B cell (primary cell): Measurements from ENCODE around the gene OLFML1. TPM values are rescaled to one million over a fixed set of nuclear protein-coding genes. Genes with fewer than 3 reads are reported as not detected.

Experiments used
- ATAC-seq: fragments of 200-7000 bp; cut with Tn5 transposase; one replicate; pipeline ENCODE4 v1.10.0; 2021; ENCODE audit warnings: low read depth, mild to moderate bottlenecking, moderate number of reproducible peaks, moderate library complexity
- CTCF ChIA-PET: fragments of 350-600 bp; sonication (Branson Sonifier 250); formaldehyde crosslinking; loops from one replicate; lab custom pipeline; 2021; ENCODE audit warnings: antibody characterized with exemption, inconsistent platforms; lab: Charles Lee
- POLR2A ChIA-PET: fragments of 350-600 bp; sonication (Branson Sonifier 250); formaldehyde crosslinking; loops from one replicate; lab custom pipeline; 2021; ENCODE audit warnings: antibody characterized with exemption; lab: Charles Lee
- DNase-seq: peaks from one replicate; pipeline ENCODE4 v3.0.0; 2013
- H2AFZ ChIP-seq: 2 replicates; pipeline ENCODE4 v1.6.1; 2012; ENCODE audit warnings: mild to moderate bottlenecking, low read depth, low read length; ENCODE audit not compliant: insufficient read depth, poor library complexity, severe bottlenecking
- H3K27ac ChIP-seq, 2 donors: 1 replicate in 1 of 2; 2 replicates in 1 of 2; pipeline ENCODE4 v1.5.1; 2012 to 2013; ENCODE audit warnings: low read length in 2 of 2, mild to moderate bottlenecking in 2 of 2, moderate library complexity in 1 of 2
- H3K27me3 ChIP-seq, 4 experiments: fragments of 200-600 bp in 1 of 4; sonication (generic) in 1 of 4; replicated peaks in 1 of 4; 1 replicate in 2 of 4; 2 replicates in 2 of 4; pipeline versions ENCODE4 v1.6.1 to v1.7.0; 2013 to 2016; ENCODE audit warnings: low read length in 3 of 4, mild to moderate bottlenecking in 2 of 4, mixed read lengths in 1 of 4, moderate library complexity in 1 of 4; ENCODE audit not compliant: insufficient read depth in 4 of 4, control insufficient read depth in 3 of 4; ENCODE audit errors: control extremely low read depth in 1 of 4
- H3K36me3 ChIP-seq, 2 experiments: replicated peaks in 1 of 2; 1 replicate in 1 of 2; 2 replicates in 1 of 2; pipeline versions ENCODE4 v1.6.1 to v1.7.1; 2013; ENCODE audit warnings: low read length in 1 of 2; ENCODE audit not compliant: insufficient read depth in 2 of 2, control insufficient read depth in 1 of 2; ENCODE audit errors: control extremely low read depth in 1 of 2, extremely low read depth in 1 of 2
- H3K4me1 ChIP-seq, 2 donors: fragments of 200-600 bp in 1 of 2; sonication (generic) in 1 of 2; 1 replicate in 1 of 2; 2 replicates in 1 of 2; pipeline versions ENCODE4 v1.5.1 to v1.6.1; 2013 to 2017; ENCODE audit warnings: low read length in 2 of 2; ENCODE audit not compliant: control insufficient read depth in 2 of 2, insufficient read depth in 2 of 2
- H3K4me2 ChIP-seq: replicated peaks from 2 replicates; pipeline ENCODE3; 2012; ENCODE audit warnings: mild to moderate bottlenecking, low read depth, low read length; ENCODE audit not compliant: poor library complexity, severe bottlenecking
- H3K4me3 ChIP-seq, 5 experiments: fragments of 200-600 bp in 1 of 5; sonication (generic) in 1 of 5; 1 replicate in 3 of 5; 2 replicates in 2 of 5; pipeline versions ENCODE4 v1.5.1 to v1.7.0; 2011 to 2016; ENCODE audit warnings: low read length in 4 of 5, mild to moderate bottlenecking in 4 of 5, low read depth in 2 of 5, control low read depth in 1 of 5, moderate library complexity in 1 of 5; ENCODE audit not compliant: insufficient read depth in 1 of 5; ENCODE audit errors: control extremely low read depth in 1 of 5, extremely low read depth in 1 of 5
- H3K79me2 ChIP-seq: fragments of 200-600 bp; sonication (generic); one replicate; pipeline ENCODE4 v1.6.0; 2016; ENCODE audit warnings: low read length; ENCODE audit not compliant: control insufficient read depth, insufficient read depth
- H3K9ac ChIP-seq: fragments of 200-600 bp; sonication (generic); 2 replicates; pipeline ENCODE4 v1.6.1; 2017; ENCODE audit warnings: mild to moderate bottlenecking, low read length, moderate library complexity
- H3K9me3 ChIP-seq, 3 donors: one replicate each; pipeline versions ENCODE4 v1.6.1 to v1.7.1; 2013; ENCODE audit warnings: low read length in 2 of 3; ENCODE audit not compliant: control insufficient read depth in 2 of 3, insufficient read depth in 1 of 3; ENCODE audit errors: control extremely low read depth in 1 of 3
- H4K20me1 ChIP-seq: 2 replicates; pipeline ENCODE4 v1.6.0; 2012; ENCODE audit warnings: mild to moderate bottlenecking, low read length; ENCODE audit not compliant: insufficient read depth, control insufficient read depth, poor library complexity, severe bottlenecking
- H3K27ac Mint-ChIP-seq: one replicate; pipeline ENCODE4 v1.8.0; 2021; ENCODE audit warnings: mixed read lengths
- H3K27me3 Mint-ChIP-seq: one replicate; pipeline ENCODE4 v1.8.0; 2021; ENCODE audit warnings: mixed read lengths
- H3K4me1 Mint-ChIP-seq: one replicate; pipeline ENCODE4 v1.8.0; 2021; ENCODE audit warnings: mixed read lengths
- H3K4me3 Mint-ChIP-seq: one replicate; pipeline ENCODE4 v1.8.0; 2021; ENCODE audit warnings: mixed read lengths
- H3K9me3 Mint-ChIP-seq: one replicate; pipeline ENCODE4 v1.8.0; 2022; ENCODE audit warnings: mixed read lengths; ENCODE audit not compliant: insufficient read depth
- EZH2 ChIP-seq: IDR thresholded peaks from 2 replicates; pipeline ENCODE4 v1.6.1; 2012; ENCODE audit warnings: borderline replicate concordance, low read depth, mild to moderate bottlenecking, moderate library complexity, low read length; ENCODE audit not compliant: insufficient read depth, poor library complexity, severe bottlenecking
- WGBS: methylation state at CpG from one replicate; pipeline ENCODE4 v1.1.5; 2013; ENCODE audit warnings: missing lambda C conversion rate; ENCODE audit not compliant: insufficient coverage; 5-methylcytosine and 5-hydroxymethylcytosine counted together
- intact Hi-C: fragments of 100-400 bp; cut with micrococcal nuclease; formaldehyde crosslinking; loops from one replicate; pipeline ENCODE4 v1.10.0; 2022
- polyA plus RNA-seq: library from polyadenylated mRNA; depleted of rRNA; stranded (reverse); fragments of >200 nt; gene quantifications from 2 replicates; pipeline ENCODE4 v1.2.3, GENCODE V29; 2012
- total RNA-seq, 2 donors: library from RNA; stranded (reverse); fragments of 120-200 nt in 1 of 2; gene quantifications; 1 replicate in 1 of 2; 2 replicates in 1 of 2; pipeline versions ENCODE4 v1.2.3 to v1.2.4, GENCODE V29; 2013 to 2022
- TF ChIP-seq, protein P1 (sequence below): fragments of 200-600 bp; IDR thresholded peaks from one replicate; pipeline ENCODE4 v1.8.0; 2022; ENCODE audit warnings: antibody characterized with exemption, mild to moderate bottlenecking

Gene OLFML1
- total and polyA plus RNA-seq, 2 donors (not counting 1 experiment from before 2014, with no cell fraction given) = not detected

DNA sequence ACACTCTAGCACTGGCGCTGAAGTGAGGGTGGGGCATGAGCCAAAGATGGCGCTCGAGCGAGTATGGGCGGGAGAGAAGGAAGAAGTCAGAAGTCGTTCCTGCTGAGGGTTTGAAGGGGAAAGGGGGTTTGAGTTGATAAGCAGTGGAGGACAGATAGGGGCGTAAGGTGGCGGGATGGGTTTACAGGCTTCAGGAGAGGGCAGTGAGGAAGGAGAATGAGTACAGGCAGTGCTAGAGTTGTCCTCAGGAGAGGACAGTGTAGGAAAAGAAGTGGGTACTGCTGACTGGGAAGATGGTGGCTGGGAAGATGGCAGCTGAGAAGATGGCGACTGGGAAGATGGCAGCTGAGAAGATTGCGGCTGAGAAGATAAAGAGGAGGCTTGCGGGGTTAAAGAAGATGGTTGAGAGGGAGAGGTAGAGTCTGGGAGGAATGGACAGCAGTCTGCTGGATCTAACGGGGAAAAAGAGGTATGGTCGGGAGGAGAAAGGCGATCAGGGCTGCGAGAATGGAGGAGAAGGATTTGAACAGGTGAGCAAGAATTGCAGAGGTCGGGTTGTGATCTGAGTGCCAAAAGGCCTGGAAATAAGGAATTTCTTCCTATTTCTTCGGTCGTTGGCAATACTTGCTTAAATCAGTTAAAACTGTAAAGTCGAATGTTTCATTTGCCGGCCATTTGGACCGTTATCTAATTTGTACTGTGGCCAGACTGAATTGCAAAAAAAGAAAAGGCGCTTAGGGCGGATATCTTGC lies 33.7 kb downstream of the OLFML1 start:
- H3K27me3 Mint-ChIP-seq = no peaks in the 10 kb centered on the region
- ChIA-PET CTCF (interaction anchor here (3.8 kb wide), 1 partner anchor 7 kb away, joined by 36 read pairs; the partner anchor contains the start of gene PPFIBP2), POLR2A (interaction anchor here (2.9 kb wide), 1 partner anchor 23 kb away, joined by 13 read pairs; no protein-coding TSS in a partner anchor)
- intact Hi-C loops = no loop called here
- H3K9me3 ChIP-seq = no peaks in the 10 kb centered on the region
- H3K27ac ChIP-seq = peak overlapping the region; percentile 85 to 87
- H3K27me3 ChIP-seq = no peaks in the 10 kb centered on the region
- DNase-seq (no peak), ATAC-seq (no peak)
- H3K4me2 ChIP-seq = peak overlapping the region; percentile 60
- H3K4me3 Mint-ChIP-seq = peak overlapping the region; percentile 74
- H3K4me3 ChIP-seq = no peak overlapping the region
- peaks cover 73 to 97% of the 10 kb centered on the region in 2 donors for H3K4me1 ChIP-seq
- no peaks in the 10 kb centered on the region for H3K9me3 Mint-ChIP-seq
- no peaks in the 10 kb centered on the region for H3K36me3 ChIP-seq
- peaks cover 75% of the 10 kb centered on the region for H3K79me2 ChIP-seq
- 96% methylated on average over 22 of the region's 23 CpGs for WGBS
- no peak overlapping the region for H3K27ac Mint-ChIP-seq
- no peak overlapping the region for H3K9ac ChIP-seq
- H2AFZ ChIP-seq = no peak overlapping the region
- H4K20me1 ChIP-seq = peaks cover 12% of the 10 kb centered on the region
- TF ChIP-seq, protein P1, sequence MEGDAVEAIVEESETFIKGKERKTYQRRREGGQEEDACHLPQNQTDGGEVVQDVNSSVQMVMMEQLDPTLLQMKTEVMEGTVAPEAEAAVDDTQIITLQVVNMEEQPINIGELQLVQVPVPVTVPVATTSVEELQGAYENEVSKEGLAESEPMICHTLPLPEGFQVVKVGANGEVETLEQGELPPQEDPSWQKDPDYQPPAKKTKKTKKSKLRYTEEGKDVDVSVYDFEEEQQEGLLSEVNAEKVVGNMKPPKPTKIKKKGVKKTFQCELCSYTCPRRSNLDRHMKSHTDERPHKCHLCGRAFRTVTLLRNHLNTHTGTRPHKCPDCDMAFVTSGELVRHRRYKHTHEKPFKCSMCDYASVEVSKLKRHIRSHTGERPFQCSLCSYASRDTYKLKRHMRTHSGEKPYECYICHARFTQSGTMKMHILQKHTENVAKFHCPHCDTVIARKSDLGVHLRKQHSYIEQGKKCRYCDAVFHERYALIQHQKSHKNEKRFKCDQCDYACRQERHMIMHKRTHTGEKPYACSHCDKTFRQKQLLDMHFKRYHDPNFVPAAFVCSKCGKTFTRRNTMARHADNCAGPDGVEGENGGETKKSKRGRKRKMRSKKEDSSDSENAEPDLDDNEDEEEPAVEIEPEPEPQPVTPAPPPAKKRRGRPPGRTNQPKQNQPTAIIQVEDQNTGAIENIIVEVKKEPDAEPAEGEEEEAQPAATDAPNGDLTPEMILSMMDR = no peak
- TF ChIP-seq EZH2 = no peak
- H3K4me1 Mint-ChIP-seq = peaks cover 6% of the 10 kb centered on the region
